Liver (tissue), 9 donors: ENCODE results near the gene ABAT. TPM values are rescaled to one million over a fixed set of nuclear protein-coding genes. Genes with fewer than 3 reads are reported as not detected.

Source experiments
- DNase-seq: peaks from one replicate; pipeline ENCODE4 v3.0.0-alpha.2; 2017; ENCODE audit warnings: low spot score
- H3K27ac ChIP-seq, 2 donors: one replicate each; pipeline ENCODE4 v1.7.0; 2013; ENCODE audit warnings: inconsistent platforms in 2 of 2, low read length in 2 of 2, control low read depth in 1 of 2, low read depth in 1 of 2, mild to moderate bottlenecking in 1 of 2
- H3K27me3 ChIP-seq, 4 donors: one replicate each; pipeline versions ENCODE4 v1.6.1 to v1.7.0; 2013; ENCODE audit warnings: low read length in 3 of 4, inconsistent platforms in 1 of 4, mild to moderate bottlenecking in 1 of 4, moderate library complexity in 1 of 4; ENCODE audit not compliant: control insufficient read depth in 4 of 4, insufficient read depth in 4 of 4
- H3K36me3 ChIP-seq, 4 donors: one replicate each; pipeline versions ENCODE4 v1.6.1 to v1.7.0; 2013; ENCODE audit warnings: low read length in 3 of 4, mild to moderate bottlenecking in 3 of 4, low read depth in 1 of 4, moderate library complexity in 1 of 4; ENCODE audit not compliant: control insufficient read depth in 4 of 4, insufficient read depth in 3 of 4
- H3K4me1 ChIP-seq, 4 donors: one replicate each; pipeline versions ENCODE4 v1.6.1 to v1.7.0; 2013; ENCODE audit warnings: low read length in 3 of 4, mild to moderate bottlenecking in 3 of 4, moderate library complexity in 1 of 4; ENCODE audit not compliant: control insufficient read depth in 4 of 4, insufficient read depth in 4 of 4
- H3K4me3 ChIP-seq, 3 donors: one replicate each; pipeline versions ENCODE4 v1.6.1 to v1.7.0; 2013; ENCODE audit warnings: low read length in 3 of 3, control low read depth in 1 of 3, low read depth in 1 of 3, mild to moderate bottlenecking in 1 of 3
- H3K9ac ChIP-seq, 2 donors: one replicate each; pipeline ENCODE4 v1.7.0; 2013; ENCODE audit warnings: low read length in 2 of 2, mild to moderate bottlenecking in 2 of 2, moderate library complexity in 2 of 2, control low read depth in 1 of 2, low read depth in 1 of 2
- H3K9me3 ChIP-seq, 4 donors: one replicate each; pipeline versions ENCODE4 v1.6.1 to v1.7.0; 2013; ENCODE audit warnings: low read length in 3 of 4; ENCODE audit not compliant: control insufficient read depth in 4 of 4
- ATF3 ChIP-seq: IDR thresholded peaks from 2 replicates; pipeline ENCODE4 v1.6.1; 2016; ENCODE audit warnings: antibody characterized with exemption
- CTCF ChIP-seq: fragments of 150-350 bp; IDR thresholded peaks from 2 replicates; pipeline ENCODE4 v1.5.1; 2017; ENCODE audit warnings: improper control_type of control experiment, low read depth, low read length; ENCODE audit not compliant: missing input control
- EGR1 ChIP-seq, 2 donors: IDR thresholded peaks; 2 replicates each; pipeline ENCODE4 v1.6.1; 2016 to 2018; ENCODE audit warnings: antibody characterized with exemption in 2 of 2, low read depth in 2 of 2
- FOXA1 ChIP-seq: IDR thresholded peaks from 2 replicates; pipeline ENCODE4 v1.6.1; 2016; ENCODE audit warnings: antibody characterized with exemption
- FOXA2 ChIP-seq: IDR thresholded peaks from 2 replicates; pipeline ENCODE4 v1.6.1; 2016; ENCODE audit warnings: antibody characterized with exemption
- GABPA ChIP-seq, 2 donors: IDR thresholded peaks in 1 of 2; conservative IDR thresholded peaks in 1 of 2; 2 replicates each; pipeline ENCODE4 v1.6.1; 2016; ENCODE audit warnings: antibody characterized with exemption in 2 of 2, mild to moderate bottlenecking in 1 of 2, moderate library complexity in 1 of 2
- HNF4A ChIP-seq, 2 donors: conservative IDR thresholded peaks; 2 replicates each; pipeline ENCODE4 v1.6.1; 2016; ENCODE audit warnings: antibody characterized with exemption in 2 of 2, mild to moderate bottlenecking in 2 of 2
- HNF4G ChIP-seq: IDR thresholded peaks from 2 replicates; pipeline ENCODE4 v1.6.1; 2016; ENCODE audit warnings: antibody characterized with exemption
- JUND ChIP-seq, 2 donors: IDR thresholded peaks; 2 replicates each; pipeline ENCODE4 v1.6.1; 2016; ENCODE audit warnings: antibody characterized with exemption in 2 of 2
- NR2F2 ChIP-seq: IDR thresholded peaks from 2 replicates; pipeline ENCODE4 v1.6.1; 2016; ENCODE audit warnings: antibody characterized with exemption
- RAD21 ChIP-seq, 2 donors: IDR thresholded peaks; 2 replicates each; pipeline ENCODE4 v1.6.1; 2016; ENCODE audit warnings: antibody characterized with exemption in 2 of 2, mild to moderate bottlenecking in 2 of 2
- RXRA ChIP-seq, 2 donors: IDR thresholded peaks; 2 replicates each; pipeline ENCODE4 v1.6.1; 2017 to 2018; ENCODE audit warnings: antibody characterized with exemption in 2 of 2, mild to moderate bottlenecking in 1 of 2
- SP1 ChIP-seq: IDR thresholded peaks from 2 replicates; pipeline ENCODE4 v1.6.1; 2018; ENCODE audit warnings: antibody characterized with exemption, mild to moderate bottlenecking
- TAF1 ChIP-seq: conservative IDR thresholded peaks from 2 replicates; pipeline ENCODE4 v1.6.1; 2016; ENCODE audit warnings: antibody characterized with exemption, mild to moderate bottlenecking
- YY1 ChIP-seq: IDR thresholded peaks from 2 replicates; pipeline ENCODE4 v1.6.1; 2016; ENCODE audit warnings: antibody characterized with exemption, mild to moderate bottlenecking
- WGBS: extraction: QIAGEN DNeasy Blood & Tissue Kit; methylation state at CpG from one replicate; pipeline ENCODE4 v1.1.7; 2013; 5-methylcytosine and 5-hydroxymethylcytosine counted together
- polyA plus RNA-seq, 2 donors: library from polyadenylated mRNA; stranded (reverse) in 1 of 2; unstranded in 1 of 2; fragments of 200-250 nt in 1 of 2; fragments of >200 nt in 1 of 2; fragmentation: Nextera tagmentation in 1 of 2; extraction: Ambion mirVana in 1 of 2; gene quantifications; one replicate each; pipeline versions ENCODE4 v1.2.1 to v1.2.3, GENCODE V29; 2013 to 2015
- total RNA-seq, 2 donors: library from RNA; depleted of rRNA; stranded (reverse); fragments of >200 nt; gene quantifications; one replicate each; pipeline ENCODE4 v1.2.3, GENCODE V29; 2014
- TF ChIP-seq, protein P1 (sequence below): IDR thresholded peaks from 2 replicates; pipeline ENCODE4 v1.6.1; 2016; ENCODE audit warnings: antibody characterized with exemption, mild to moderate bottlenecking
- TF ChIP-seq, protein P2 (sequence below): IDR thresholded peaks from 2 replicates; pipeline ENCODE4 v1.6.1; 2016; ENCODE audit warnings: antibody characterized with exemption
- TF ChIP-seq, protein P3 (sequence below): IDR thresholded peaks from 2 replicates; pipeline ENCODE4 v1.6.1; 2016; ENCODE audit warnings: antibody characterized with exemption
- donor health status: healthy.
- donor health status: healthy.
- donor health status: healthy.
- donor health status: healthy.
- donor health status: healthy.

ABAT gene
- total and polyA plus RNA-seq, 4 donors = 52.4 to 205 (median 141) TPM

DNA sequence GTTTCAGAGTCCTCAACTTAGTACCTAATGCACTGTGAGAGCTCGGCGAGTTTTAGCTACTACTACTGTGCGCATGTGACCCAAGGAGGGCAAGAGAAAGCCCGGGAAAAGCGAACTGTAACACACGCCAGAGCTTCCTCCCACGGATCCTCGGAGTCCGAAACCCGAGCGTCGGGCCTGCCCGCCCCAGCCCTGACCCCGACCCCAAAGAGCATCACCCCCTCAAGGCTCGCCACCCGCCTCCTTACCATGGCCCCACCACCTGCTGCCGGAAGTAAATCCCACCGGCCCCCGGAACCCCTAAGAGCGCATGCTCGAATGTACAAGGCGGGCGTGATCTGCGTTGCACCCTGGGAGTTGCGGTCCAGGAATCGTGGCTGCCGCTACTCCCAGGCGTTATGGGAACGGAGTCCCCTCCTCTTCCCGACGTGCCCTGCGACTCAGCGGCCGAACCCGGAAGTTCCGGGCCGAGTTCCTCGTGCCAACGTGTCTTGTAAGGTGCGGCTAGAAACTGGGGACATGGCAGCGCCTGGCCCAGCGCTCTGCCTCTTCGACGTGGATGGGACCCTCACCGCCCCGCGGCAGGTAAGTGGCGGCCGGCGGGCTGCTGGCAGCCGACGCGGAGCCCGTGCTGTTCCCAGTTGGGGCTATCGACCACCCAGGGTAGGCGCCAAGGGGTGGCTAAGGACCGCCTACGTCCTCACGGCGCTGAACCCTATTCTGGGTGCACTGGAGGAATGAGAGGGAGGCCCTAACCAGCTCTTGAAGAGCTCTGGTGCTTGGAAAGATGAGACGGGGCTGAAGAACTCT lies 123.2 kb downstream of the ABAT start, which contains the start of the genes PMM2 and TMEM186 (continued):
- TF ChIP-seq ATF3 (no peak), NR2F2 (peak; percentile 73), HNF4G (no peak)
- TF ChIP-seq, protein P1, sequence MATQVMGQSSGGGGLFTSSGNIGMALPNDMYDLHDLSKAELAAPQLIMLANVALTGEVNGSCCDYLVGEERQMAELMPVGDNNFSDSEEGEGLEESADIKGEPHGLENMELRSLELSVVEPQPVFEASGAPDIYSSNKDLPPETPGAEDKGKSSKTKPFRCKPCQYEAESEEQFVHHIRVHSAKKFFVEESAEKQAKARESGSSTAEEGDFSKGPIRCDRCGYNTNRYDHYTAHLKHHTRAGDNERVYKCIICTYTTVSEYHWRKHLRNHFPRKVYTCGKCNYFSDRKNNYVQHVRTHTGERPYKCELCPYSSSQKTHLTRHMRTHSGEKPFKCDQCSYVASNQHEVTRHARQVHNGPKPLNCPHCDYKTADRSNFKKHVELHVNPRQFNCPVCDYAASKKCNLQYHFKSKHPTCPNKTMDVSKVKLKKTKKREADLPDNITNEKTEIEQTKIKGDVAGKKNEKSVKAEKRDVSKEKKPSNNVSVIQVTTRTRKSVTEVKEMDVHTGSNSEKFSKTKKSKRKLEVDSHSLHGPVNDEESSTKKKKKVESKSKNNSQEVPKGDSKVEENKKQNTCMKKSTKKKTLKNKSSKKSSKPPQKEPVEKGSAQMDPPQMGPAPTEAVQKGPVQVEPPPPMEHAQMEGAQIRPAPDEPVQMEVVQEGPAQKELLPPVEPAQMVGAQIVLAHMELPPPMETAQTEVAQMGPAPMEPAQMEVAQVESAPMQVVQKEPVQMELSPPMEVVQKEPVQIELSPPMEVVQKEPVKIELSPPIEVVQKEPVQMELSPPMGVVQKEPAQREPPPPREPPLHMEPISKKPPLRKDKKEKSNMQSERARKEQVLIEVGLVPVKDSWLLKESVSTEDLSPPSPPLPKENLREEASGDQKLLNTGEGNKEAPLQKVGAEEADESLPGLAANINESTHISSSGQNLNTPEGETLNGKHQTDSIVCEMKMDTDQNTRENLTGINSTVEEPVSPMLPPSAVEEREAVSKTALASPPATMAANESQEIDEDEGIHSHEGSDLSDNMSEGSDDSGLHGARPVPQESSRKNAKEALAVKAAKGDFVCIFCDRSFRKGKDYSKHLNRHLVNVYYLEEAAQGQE = peak; percentile 56
- TF ChIP-seq, protein P2, sequence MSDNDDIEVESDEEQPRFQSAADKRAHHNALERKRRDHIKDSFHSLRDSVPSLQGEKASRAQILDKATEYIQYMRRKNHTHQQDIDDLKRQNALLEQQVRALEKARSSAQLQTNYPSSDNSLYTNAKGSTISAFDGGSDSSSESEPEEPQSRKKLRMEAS = peak; percentile 99

DNA sequence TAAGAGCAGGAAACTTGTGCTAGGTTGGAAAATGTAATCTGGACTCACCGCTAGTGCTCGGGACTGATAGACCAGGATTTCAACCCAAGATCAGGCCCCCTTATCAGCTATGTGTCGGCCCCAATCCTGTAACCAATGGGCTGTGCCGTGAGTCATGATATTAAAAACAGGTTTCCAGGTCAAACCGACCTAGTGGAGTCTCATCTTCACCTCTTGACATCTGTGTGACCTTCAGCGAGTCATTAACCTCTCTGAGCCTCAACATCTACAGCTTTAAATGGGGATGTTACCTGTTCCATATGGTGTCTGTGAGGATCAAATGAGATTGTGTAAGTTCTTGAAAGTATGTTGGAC lies 123.7 kb downstream of the ABAT start:
- no peaks in the 10 kb centered on the region for H3K27me3 ChIP-seq
- under 1% methylated on average over 6 of the region's 6 CpGs for WGBS
- no peak for DNase-seq
- H3K36me3 ChIP-seq = peaks cover 2 to 12% (median 6%) of the 10 kb centered on the region in 4 donors
- peak overlapping the region; percentile 96 for H3K27ac ChIP-seq
- no peak for TF ChIP-seq NR2F2
- TF ChIP-seq, protein P1 = no peak
- TF ChIP-seq GABPA (IDR thresholded peaks at IDR 0.05 in 1 of 2, conservative IDR thresholded peaks at IDR 0.05 in 1 of 2) = no peak
- TF ChIP-seq, protein P3, sequence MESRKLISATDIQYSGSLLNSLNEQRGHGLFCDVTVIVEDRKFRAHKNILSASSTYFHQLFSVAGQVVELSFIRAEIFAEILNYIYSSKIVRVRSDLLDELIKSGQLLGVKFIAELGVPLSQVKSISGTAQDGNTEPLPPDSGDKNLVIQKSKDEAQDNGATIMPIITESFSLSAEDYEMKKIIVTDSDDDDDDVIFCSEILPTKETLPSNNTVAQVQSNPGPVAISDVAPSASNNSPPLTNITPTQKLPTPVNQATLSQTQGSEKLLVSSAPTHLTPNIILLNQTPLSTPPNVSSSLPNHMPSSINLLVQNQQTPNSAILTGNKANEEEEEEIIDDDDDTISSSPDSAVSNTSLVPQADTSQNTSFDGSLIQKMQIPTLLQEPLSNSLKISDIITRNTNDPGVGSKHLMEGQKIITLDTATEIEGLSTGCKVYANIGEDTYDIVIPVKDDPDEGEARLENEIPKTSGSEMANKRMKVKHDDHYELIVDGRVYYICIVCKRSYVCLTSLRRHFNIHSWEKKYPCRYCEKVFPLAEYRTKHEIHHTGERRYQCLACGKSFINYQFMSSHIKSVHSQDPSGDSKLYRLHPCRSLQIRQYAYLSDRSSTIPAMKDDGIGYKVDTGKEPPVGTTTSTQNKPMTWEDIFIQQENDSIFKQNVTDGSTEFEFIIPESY = no peak
- no peak for TF ChIP-seq FOXA1
- no peak for TF ChIP-seq HNF4G
- no peak for TF ChIP-seq RXRA (IDR thresholded peaks at IDR 0.05)
- TF ChIP-seq RAD21 (IDR thresholded peaks at IDR 0.05) = no peak
- TF ChIP-seq EGR1 (IDR thresholded peaks at IDR 0.05; ENCODE audit: low read depth in 2 of 2) = no peak
- no peak for TF ChIP-seq JUND (IDR thresholded peaks at IDR 0.05)
- no peak for TF ChIP-seq TAF1
- no peak for TF ChIP-seq ATF3
- TF ChIP-seq FOXA2 = no peak
- no peak for TF ChIP-seq HNF4A (conservative IDR thresholded peaks at IDR 0.05)
- no peak for TF ChIP-seq SP1
- TF ChIP-seq, protein P2 = no peak
- no peak for TF ChIP-seq CTCF
- TF ChIP-seq YY1 = no peak
- peak overlapping the region; percentile 99 to 100 for H3K9ac ChIP-seq
- H3K4me3 ChIP-seq = peak overlapping the region; percentile 57 to 100 (median 100)
- peaks cover 5 to 65% (median 43%) of the 10 kb centered on the region in 4 donors for H3K4me1 ChIP-seq
- no peaks in the 10 kb centered on the region for H3K9me3 ChIP-seq
